H1 (cell line): ENCODE results near the gene FGF12. TPM values are rescaled to one million over a fixed set of nuclear protein-coding genes. Genes with fewer than 3 reads are reported as not detected.

Experiments
- CTCF ChIA-PET: fragments of 300-600 bp; sonication (Branson Sonifier 250); formaldehyde crosslinking; loops from one replicate; lab custom pipeline; 2021; ENCODE audit not compliant: partially characterized antibody; lab: Charles Lee
- POLR2A ChIA-PET: fragments of 300-600 bp; sonication (Branson Sonifier 250); formaldehyde crosslinking; loops from one replicate; lab custom pipeline; 2021; ENCODE audit warnings: inconsistent platforms; ENCODE audit not compliant: partially characterized antibody; lab: Charles Lee
- DNase-seq, 2 experiments: peaks; one replicate each; pipeline versions ENCODE4 v3.0.0 to v3.0.0-alpha.2; 2010 to 2022; ENCODE audit warnings: low spot score in 2 of 2, low read depth in 1 of 2, mixed read lengths in 1 of 2
- FAIRE-seq: peaks from 2 replicates; lab custom pipeline; 2011; peaks lifted over from hg19 to GRCh38; lab: Jason Lieb, UNC
- H2AFZ ChIP-seq: 2 replicates; pipeline ENCODE4 v1.8.1; 2012; ENCODE audit warnings: low read length, inconsistent platforms
- H2AK5ac ChIP-seq: 2 replicates; pipeline ENCODE4 v1.6.1; 2013; ENCODE audit warnings: low read depth, low read length
- H2BK120ac ChIP-seq: replicated peaks from 2 replicates; pipeline ENCODE3; 2013; ENCODE audit warnings: low read depth, low read length, inconsistent platforms
- H2BK12ac ChIP-seq: 2 replicates; pipeline ENCODE4 v1.6.1; 2013; ENCODE audit warnings: low read depth, low read length
- H2BK15ac ChIP-seq: 2 replicates; pipeline ENCODE4 v1.6.1; 2013; ENCODE audit warnings: low read length
- H2BK20ac ChIP-seq: 2 replicates; pipeline ENCODE4 v1.6.1; 2013; ENCODE audit warnings: low read length
- H2BK5ac ChIP-seq: 2 replicates; pipeline ENCODE4 v1.6.1; 2013; ENCODE audit warnings: low read depth, low read length
- H3K14ac ChIP-seq: 2 replicates; pipeline ENCODE4 v1.6.1; 2013; ENCODE audit warnings: inconsistent platforms; ENCODE audit not compliant: insufficient read length
- H3K18ac ChIP-seq: 2 replicates; pipeline ENCODE4 v1.6.1; 2013; ENCODE audit warnings: low read length; ENCODE audit errors: extremely low read depth
- H3K23ac ChIP-seq: 2 replicates; pipeline ENCODE4 v1.6.1; 2013; ENCODE audit warnings: inconsistent platforms; ENCODE audit not compliant: insufficient read length
- H3K23me2 ChIP-seq: 2 replicates; pipeline ENCODE4 v1.6.1; 2013; ENCODE audit warnings: low read depth, low read length
- H3K27ac ChIP-seq: 2 replicates; pipeline ENCODE4 v1.6.1; 2011; ENCODE audit warnings: low read depth, low read length, inconsistent platforms
- H3K27me3 ChIP-seq, 4 experiments: replicated peaks in 1 of 4; 1 replicate in 1 of 4; 2 replicates in 3 of 4; pipeline versions ENCODE4 v1.6.1 to v1.8.1; 2011 to 2013; ENCODE audit warnings: low read length in 3 of 4, mild to moderate bottlenecking in 3 of 4, inconsistent platforms in 2 of 4, mixed read lengths in 2 of 4, moderate library complexity in 1 of 4; ENCODE audit not compliant: control insufficient read depth in 3 of 4, insufficient read depth in 3 of 4; ENCODE audit errors: extremely low read depth in 1 of 4
- H3K36me3 ChIP-seq, 4 experiments: 2 replicates each; pipeline versions ENCODE4 v1.6.1 to v1.8.1; 2011 to 2013; ENCODE audit warnings: mild to moderate bottlenecking in 4 of 4, low read length in 3 of 4, moderate library complexity in 2 of 4, control low read depth in 1 of 4, inconsistent platforms in 1 of 4; ENCODE audit not compliant: insufficient read depth in 4 of 4, control insufficient read depth in 2 of 4
- H3K4ac ChIP-seq: replicated peaks from 2 replicates; pipeline ENCODE3; 2013; ENCODE audit warnings: low read length, low read depth, mixed read lengths, inconsistent platforms; ENCODE audit not compliant: insufficient read length
- H3K4me1 ChIP-seq, 4 experiments: replicated peaks in 1 of 4; 1 replicate in 1 of 4; 2 replicates in 3 of 4; pipeline versions ENCODE4 v1.6.1 to v1.8.1; 2011 to 2013; ENCODE audit warnings: low read length in 3 of 4, inconsistent platforms in 2 of 4, mixed read lengths in 1 of 4; ENCODE audit not compliant: insufficient read depth in 4 of 4, control insufficient read depth in 3 of 4
- H3K4me2 ChIP-seq, 2 experiments: 2 replicates each; pipeline versions ENCODE4 v1.6.1 to v1.8.1; 2011 to 2013; ENCODE audit warnings: low read depth in 2 of 2, low read length in 2 of 2, control low read depth in 1 of 2, inconsistent platforms in 1 of 2, mild to moderate bottlenecking in 1 of 2; ENCODE audit not compliant: insufficient read depth in 1 of 2
- H3K4me3 ChIP-seq, 4 experiments: fragments of 200-600, 300-600 bp in 1 of 4; sonication (generic), shearing (Covaris generic), sonication (Bioruptor Twin) in 1 of 4; 2 replicates each; pipeline versions ENCODE4 v1.5.1 to v1.8.1; 2011 to 2016; ENCODE audit warnings: low read length in 4 of 4, low read depth in 3 of 4, control low read depth in 2 of 4, inconsistent platforms in 2 of 4, mild to moderate bottlenecking in 2 of 4, mixed read lengths in 1 of 4, moderate library complexity in 1 of 4; ENCODE audit not compliant: insufficient read depth in 2 of 4; ENCODE audit errors: extremely low read depth in 1 of 4
- H3K56ac ChIP-seq: replicated peaks from 2 replicates; pipeline ENCODE3; 2013; ENCODE audit warnings: low read depth, mild to moderate bottlenecking, mixed read lengths, low read length, inconsistent platforms; ENCODE audit not compliant: insufficient read length
- H3K79me1 ChIP-seq: 2 replicates; pipeline ENCODE4 v1.6.1; 2013; ENCODE audit warnings: low read depth, low read length, control low read depth
- H3K79me2 ChIP-seq, 2 experiments: 2 replicates each; pipeline versions ENCODE4 v1.6.1 to v1.8.1; 2012 to 2013; ENCODE audit warnings: low read length in 2 of 2, mild to moderate bottlenecking in 2 of 2, inconsistent platforms in 1 of 2; ENCODE audit not compliant: insufficient read depth in 2 of 2, control insufficient read depth in 1 of 2
- H3K9ac ChIP-seq, 4 experiments: replicated peaks in 1 of 4; 1 replicate in 1 of 4; 2 replicates in 3 of 4; pipeline versions ENCODE4 v1.6.1 to v1.8.1; 2011 to 2013; ENCODE audit warnings: low read depth in 3 of 4, low read length in 3 of 4, control low read depth in 2 of 4, mild to moderate bottlenecking in 2 of 4, moderate library complexity in 2 of 4, inconsistent platforms in 1 of 4; ENCODE audit errors: extremely low read depth in 1 of 4
- H3K9me3 ChIP-seq, 2 experiments: 2 replicates each; pipeline versions ENCODE4 v1.6.1 to v1.8.1; 2012 to 2013; ENCODE audit warnings: mild to moderate bottlenecking in 2 of 2, moderate library complexity in 2 of 2, control low read depth in 1 of 2, inconsistent platforms in 1 of 2, low read depth in 1 of 2, low read length in 1 of 2, mixed read lengths in 1 of 2; ENCODE audit not compliant: insufficient read depth in 2 of 2
- H4K20me1 ChIP-seq, 2 experiments: replicated peaks in 1 of 2; 2 replicates each; pipeline versions ENCODE3 to v1.8.1; 2011 to 2013; ENCODE audit warnings: inconsistent platforms in 2 of 2, low read length in 2 of 2, mild to moderate bottlenecking in 1 of 2; ENCODE audit not compliant: insufficient read depth in 2 of 2, control insufficient read depth in 1 of 2
- H4K5ac ChIP-seq: 2 replicates; pipeline ENCODE4 v1.6.1; 2013; ENCODE audit warnings: low read length, low read depth, mixed read lengths, inconsistent platforms; ENCODE audit not compliant: insufficient read length
- H4K8ac ChIP-seq: 2 replicates; pipeline ENCODE4 v1.8.0; 2013; ENCODE audit warnings: mild to moderate bottlenecking, moderate library complexity, low read length, inconsistent platforms; ENCODE audit not compliant: insufficient read depth; ENCODE audit errors: extremely low read depth
- H4K91ac ChIP-seq: replicated peaks from 2 replicates; pipeline ENCODE3; 2013; ENCODE audit warnings: low read length, mixed read lengths, inconsistent platforms; ENCODE audit not compliant: insufficient read length
- BRCA1 ChIP-seq: IDR thresholded peaks from 2 replicates; pipeline ENCODE4 v1.6.1; 2012; ENCODE audit warnings: low read depth, low read length, improper control_type of control experiment
- WGBS, 2 experiments: shearing (Covaris generic) in 1 of 2; methylation state at CpG; one replicate each; pipeline versions ENCODE4 v1.1.6 to v1.1.7; 2013 to 2015; ENCODE audit warnings: low lambda C conversion rate in 2 of 2, mixed read lengths in 2 of 2, inconsistent platforms in 1 of 2, low coverage in 1 of 2, missing lambda C conversion rate in 1 of 2; ENCODE audit not compliant: insufficient replicate concordance in 2 of 2, insufficient coverage in 1 of 2, insufficient read length in 1 of 2; ENCODE audit errors: extremely low coverage in 1 of 2, missing lambda C conversion rate in 1 of 2; 5-methylcytosine and 5-hydroxymethylcytosine counted together
- polyA plus RNA-seq, 7 experiments: library from polyadenylated mRNA; depleted of rRNA in 3 of 7; stranded (reverse) in 5 of 7; unstranded in 2 of 7; fragments of >200 nt in 5 of 7; fragments of 200-250 nt in 2 of 7; gene quantifications; 1 replicate in 5 of 7; 2 replicates in 1 of 7; 4 replicates in 1 of 7; pipeline versions ENCODE4 v1.2.1 to v1.2.3, GENCODE V29; 2011 to 2013; ENCODE audit warnings: missing spikeins in 2 of 7, mixed read lengths in 2 of 7
- total RNA-seq: library from RNA; stranded (reverse); fragmentation: NEBNext Ultra II Directional; extraction: Animal tissue kit (Norgen Biotek cat#: 25700); gene quantifications from 2 replicates; pipeline ENCODE4 v1.2.1, GENCODE V29; 2021

The FGF12 gene
- total and polyA plus RNA-seq, 2 of the 8 experiments (the other 6 are each of a cell fraction or from before 2014, with no cell fraction given), result 4.1 to 16.6 TPM

GRCh38 chr3:192621909-192622308, 105.4 kb downstream of the FGF12 start:
- Histone ChIP-seq H3K27me3 (no peaks in the 10 kb centered on the region), H4K20me1 (no peaks in the 10 kb centered on the region), H3K56ac (no peak overlapping the region), H3K18ac (no peak overlapping the region), H3K23me2 (no peaks in the 10 kb centered on the region), H4K91ac (no peak overlapping the region), H3K4me1 (peaks cover 0 to 3% (median 0%) of the 10 kb centered on the region in 4 experiments; a peak in 2 of 7 replicates), H2AFZ (no peak overlapping the region), H3K4ac (no peak overlapping the region), H2BK20ac (no peak overlapping the region), H4K5ac (no peak overlapping the region), H2BK12ac (no peak overlapping the region), H4K8ac (no peak overlapping the region), H3K9ac (no peak overlapping the region), H3K79me2 (no peaks in the 10 kb centered on the region), H3K36me3 (no peaks in the 10 kb centered on the region), H3K4me3 (no peak overlapping the region), H3K23ac (no peak overlapping the region), H3K27ac (no peak overlapping the region; the same call in 1 of the 2 replicates), H3K9me3 (no peaks in the 10 kb centered on the region), H2BK15ac (no peak overlapping the region; the same call in 1 of the 2 replicates), H3K4me2 (no peak overlapping the region), H2BK120ac (no peak overlapping the region), H2BK5ac (no peak overlapping the region), H3K79me1 (no peaks in the 10 kb centered on the region), H2AK5ac (no peak overlapping the region), H3K14ac (no peak overlapping the region)
- CTCF ChIA-PET, result interaction anchor here (1.0 kb wide), 1 partner anchor 13 kb away, joined by 4 read pairs; no protein-coding TSS in a partner anchor
- POLR2A ChIA-PET, result no interaction called here
- FAIRE-seq, result no peak
- WGBS, 2 experiments, result 91% methylated on average over 3 of the region's 3 CpGs; no CpG with 5 or more reads in 1 of the 2 experiments
- DNase-seq, result no peak
- no peak for TF ChIP-seq BRCA1
